Activated CD8-positive, alpha-beta T cell treated with anti-CD3 and anti-CD28 coated beads, Interleukin-2, amount 10 ng/mL, durations not matched to agents 7 days and 5 days (primary cell): ENCODE results near the gene PSEN1. TPM values are rescaled to one million over a fixed set of nuclear protein-coding genes. Genes with fewer than 3 reads are reported as not detected.

ENCODE experiments used
- ATAC-seq: fragments of 150-1000 bp; cut with Tn5 transposase; one replicate; pipeline ENCODE4 v1.10.0; 2021; ENCODE audit warnings: moderate library complexity
- CTCF ChIA-PET: fragments of 350-600 bp; sonication (Branson Sonifier 250); formaldehyde crosslinking; loops from one replicate; lab custom pipeline; 2021; ENCODE audit warnings: antibody characterized with exemption; lab: Charles Lee
- POLR2A ChIA-PET: fragments of 350-600 bp; sonication (Branson Sonifier 250); formaldehyde crosslinking; loops from one replicate; lab custom pipeline; 2021; ENCODE audit warnings: antibody characterized with exemption; lab: Charles Lee
- DNase-seq: peaks from one replicate; pipeline ENCODE4 v3.0.0-alpha.2; 2020
- H3K27ac Mint-ChIP-seq: one replicate; pipeline ENCODE4 v1.8.0; 2021; ENCODE audit warnings: mild to moderate bottlenecking, mixed read lengths
- H3K27me3 Mint-ChIP-seq: one replicate; pipeline ENCODE4 v1.8.0; 2021; ENCODE audit warnings: low read depth, mixed read lengths
- H3K36me3 Mint-ChIP-seq: one replicate; pipeline ENCODE4 v1.8.0; 2021; ENCODE audit warnings: low read depth, mixed read lengths
- H3K4me1 Mint-ChIP-seq: one replicate; pipeline ENCODE4 v1.8.0; 2021; ENCODE audit warnings: low read depth, mixed read lengths
- H3K4me3 Mint-ChIP-seq: one replicate; pipeline ENCODE4 v1.8.0; 2021; ENCODE audit warnings: mild to moderate bottlenecking, mixed read lengths
- H3K9me3 Mint-ChIP-seq: one replicate; pipeline ENCODE4 v1.8.0; 2022; ENCODE audit warnings: mixed read lengths; ENCODE audit not compliant: insufficient read depth
- total RNA-seq, 2 experiments: library from RNA; stranded (reverse); gene quantifications; one replicate each; pipeline ENCODE4 v1.2.3, GENCODE V29; 2021

The PSEN1 gene
- total RNA-seq, 2 experiments from 2014 or later: 33.0 to 33.7 TPM

GRCh38 chr14:73258845-73259611 is 122.7 kb downstream of the PSEN1 start:
- ATAC-seq: no peak
- Mint-ChIP-seq H3K36me3 (no peaks in the 10 kb centered on the region), H3K9me3 (no peaks in the 10 kb centered on the region), H3K4me3 (no peak overlapping the region), H3K27ac (no peak overlapping the region), H3K27me3 (no peaks in the 10 kb centered on the region), H3K4me1 (peaks cover 3% of the 10 kb centered on the region)
- CTCF ChIA-PET: no interaction called here
- DNase-seq: no peak
- POLR2A ChIA-PET: no interaction called here

DNA sequence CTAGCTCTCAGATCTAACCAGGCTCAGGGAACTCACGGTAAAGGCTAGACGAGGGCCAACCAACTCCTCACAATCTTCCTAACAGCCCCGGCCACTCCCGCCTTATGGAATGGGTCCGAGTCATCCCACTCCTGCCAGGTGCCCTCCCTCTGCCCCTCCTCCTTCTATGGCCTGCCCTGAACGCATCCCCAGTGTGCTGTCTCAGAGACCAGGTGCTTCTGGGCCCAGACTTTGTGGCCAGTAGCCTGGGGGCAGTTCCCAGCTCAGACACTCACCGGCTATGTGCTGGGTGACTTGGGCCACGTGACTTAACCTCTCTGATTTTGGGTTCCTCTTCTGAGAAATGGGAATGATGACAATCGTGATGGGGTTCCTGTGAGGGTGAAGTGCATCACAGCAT is 123.5 kb downstream of the PSEN1 start:
- no peak for DNase-seq
- ChIA-PET CTCF (no interaction called here), POLR2A (no interaction called here)
- Mint-ChIP-seq H3K27me3 (no peaks in the 10 kb centered on the region), H3K4me1 (peaks cover 3% of the 10 kb centered on the region), H3K9me3 (no peaks in the 10 kb centered on the region), H3K4me3 (no peak overlapping the region), H3K27ac (no peak overlapping the region), H3K36me3 (no peaks in the 10 kb centered on the region)
- ATAC-seq: no peak

- ATAC-seq (no peak), DNase-seq (no peak)
- ChIA-PET CTCF (no interaction called here), POLR2A (no interaction called here)
- Mint-ChIP-seq H3K27ac (no peak overlapping the region), H3K4me1 (no peaks in the 10 kb centered on the region), H3K4me3 (no peak overlapping the region), H3K9me3 (no peaks in the 10 kb centered on the region), H3K27me3 (no peaks in the 10 kb centered on the region), H3K36me3 (no peaks in the 10 kb centered on the region)
These were observed 124.3 kb downstream of the PSEN1 start for GRCh38 chr14:73260574-73260973.

- no peaks in the 10 kb centered on the region for H3K4me1 Mint-ChIP-seq
- CTCF ChIA-PET: no interaction called here
- ATAC-seq (no peak), DNase-seq (no peak)
- H3K9me3 Mint-ChIP-seq: no peaks in the 10 kb centered on the region
- H3K36me3 Mint-ChIP-seq: no peaks in the 10 kb centered on the region
- no peaks in the 10 kb centered on the region for H3K27me3 Mint-ChIP-seq
- POLR2A ChIA-PET: no interaction called here
- H3K4me3 Mint-ChIP-seq: no peak overlapping the region
- H3K27ac Mint-ChIP-seq: no peak overlapping the region
These were observed 124.8 kb downstream of the PSEN1 start for GRCh38 chr14:73261075-73261474.

DNA sequence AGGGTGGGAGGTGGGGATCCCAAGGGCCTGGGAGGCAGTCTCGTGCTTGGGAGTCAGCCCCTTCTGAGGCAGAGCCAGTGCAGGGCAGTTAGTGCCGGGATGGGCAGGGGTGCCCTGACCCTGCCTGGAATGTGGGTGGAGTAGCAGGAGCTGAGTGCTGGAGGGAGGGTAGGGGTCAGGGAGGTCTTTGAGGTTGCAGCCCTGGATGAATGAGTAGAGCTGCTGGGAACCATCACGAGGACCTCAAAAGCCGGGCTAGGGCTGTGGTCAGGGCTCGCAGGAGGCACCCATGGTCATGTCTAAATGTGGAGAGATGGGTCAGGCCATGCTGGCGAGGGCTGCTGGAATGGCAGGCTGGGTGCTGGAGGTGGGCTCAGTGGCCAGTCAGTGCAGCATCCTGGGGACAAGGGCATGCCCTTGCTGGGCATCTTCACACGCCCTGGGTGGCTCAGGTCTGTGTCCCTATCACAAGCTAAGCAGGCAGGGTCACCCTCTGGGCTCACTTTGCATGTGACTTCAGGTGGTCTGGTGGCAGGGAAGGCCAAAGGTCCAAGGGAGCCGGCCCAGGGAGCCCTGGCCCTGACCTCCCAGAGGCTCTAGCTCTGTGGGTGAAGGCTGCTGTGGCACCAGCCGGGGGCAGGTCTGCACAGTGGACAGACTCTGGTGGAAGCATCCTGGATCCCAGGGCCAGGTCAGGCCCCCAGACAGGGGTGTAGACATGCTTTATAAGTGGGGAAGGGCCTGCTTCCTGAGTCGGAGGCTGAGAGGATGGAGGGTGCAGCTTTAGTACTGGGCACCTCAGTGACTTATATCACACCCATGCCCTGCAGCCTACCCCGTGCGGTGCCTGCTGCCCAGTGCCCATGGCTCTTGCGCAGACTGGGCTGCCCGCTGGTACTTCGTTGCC is 125.5 kb downstream of the PSEN1 start:
- no peaks in the 10 kb centered on the region for H3K27me3 Mint-ChIP-seq
- ATAC-seq: no peak
- POLR2A ChIA-PET: no interaction called here
- no peaks in the 10 kb centered on the region for H3K36me3 Mint-ChIP-seq
- no peak for DNase-seq
- no peaks in the 10 kb centered on the region for H3K9me3 Mint-ChIP-seq
- H3K4me3 Mint-ChIP-seq: no peak overlapping the region
- H3K4me1 Mint-ChIP-seq: no peaks in the 10 kb centered on the region
- CTCF ChIA-PET: no interaction called here
- no peak overlapping the region for H3K27ac Mint-ChIP-seq

- Mint-ChIP-seq H3K27ac (no peak overlapping the region), H3K4me1 (no peaks in the 10 kb centered on the region), H3K4me3 (no peak overlapping the region), H3K27me3 (no peaks in the 10 kb centered on the region), H3K36me3 (no peaks in the 10 kb centered on the region), H3K9me3 (no peaks in the 10 kb centered on the region)
- no peak for DNase-seq
- no peak for ATAC-seq
- ChIA-PET CTCF (no interaction called here), POLR2A (no interaction called here)
These were observed 126.3 kb downstream of the PSEN1 start for GRCh38 chr14:73262427-73263183.

- Mint-ChIP-seq H3K27ac (no peak overlapping the region), H3K9me3 (no peaks in the 10 kb centered on the region), H3K27me3 (no peaks in the 10 kb centered on the region), H3K4me3 (no peak overlapping the region), H3K36me3 (no peaks in the 10 kb centered on the region), H3K4me1 (no peaks in the 10 kb centered on the region)
- POLR2A ChIA-PET: no interaction called here
- no peak for ATAC-seq
- CTCF ChIA-PET: no interaction called here
- no peak for DNase-seq
These were observed 127.3 kb downstream of the PSEN1 start for GRCh38 chr14:73263606-73264005.

GRCh38 chr14:73264080-73264884 is 128.0 kb downstream of the PSEN1 start:
- Mint-ChIP-seq H3K27ac (no peak overlapping the region), H3K4me3 (no peak overlapping the region), H3K9me3 (no peaks in the 10 kb centered on the region), H3K36me3 (no peaks in the 10 kb centered on the region), H3K4me1 (no peaks in the 10 kb centered on the region), H3K27me3 (peaks cover 2% of the 10 kb centered on the region)
- ATAC-seq (no peak), DNase-seq (no peak)
- POLR2A ChIA-PET: no interaction called here
- CTCF ChIA-PET: no interaction called here

DNA sequence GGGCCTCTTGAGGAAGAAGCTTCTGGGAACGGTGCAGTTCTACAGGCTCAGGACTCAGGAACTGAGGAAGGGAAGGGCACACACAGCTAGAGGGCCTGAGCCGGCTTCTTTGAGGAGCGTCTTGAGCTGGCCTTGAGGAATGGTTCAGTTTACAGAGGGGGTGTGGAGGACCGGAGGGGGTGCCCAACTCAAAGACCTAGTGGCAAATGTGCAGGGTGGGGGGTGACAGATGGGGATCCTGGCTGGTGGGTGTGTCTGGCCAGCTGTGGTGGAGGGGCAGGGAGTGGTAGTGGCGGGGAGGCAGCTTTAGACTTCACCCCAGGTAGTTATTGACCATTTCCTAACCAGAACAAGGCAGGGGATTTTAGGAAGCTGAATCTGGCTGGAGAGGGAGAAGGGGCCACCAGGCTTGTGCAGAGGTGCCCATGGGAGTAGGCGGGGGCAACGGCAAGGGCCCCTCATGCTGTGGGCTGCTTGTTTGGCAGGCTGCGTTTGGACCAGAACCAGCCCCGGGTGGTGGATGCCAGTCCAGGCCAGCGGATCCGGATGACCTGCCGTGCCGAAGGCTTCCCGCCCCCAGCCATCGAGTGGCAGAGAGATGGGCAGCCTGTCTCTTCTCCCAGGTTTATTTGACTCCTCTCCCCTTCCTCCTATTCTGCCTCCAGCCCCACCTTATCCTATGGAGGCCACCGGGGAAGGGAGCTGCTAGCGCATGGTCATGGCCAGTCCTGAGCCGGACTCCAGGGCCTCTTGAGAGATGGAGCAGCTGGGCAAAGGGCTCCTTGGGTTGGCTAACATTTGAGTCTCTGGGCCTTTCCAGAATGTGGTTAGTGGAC is 128.8 kb downstream of the PSEN1 start:
- Mint-ChIP-seq H3K27me3 (peaks cover 6% of the 10 kb centered on the region), H3K27ac (no peak overlapping the region), H3K4me3 (no peak overlapping the region), H3K9me3 (no peaks in the 10 kb centered on the region), H3K36me3 (no peaks in the 10 kb centered on the region), H3K4me1 (peaks cover 3% of the 10 kb centered on the region)
- DNase-seq: no peak
- POLR2A ChIA-PET: no interaction called here
- CTCF ChIA-PET: interaction anchor here (1.4 kb wide), 1 partner anchor 30 kb away, joined by 6 read pairs; no protein-coding TSS in a partner anchor
- ATAC-seq: no peak

GRCh38 chr14:73265721-73266046 is 129.4 kb downstream of the PSEN1 start:
- Mint-ChIP-seq H3K36me3 (no peaks in the 10 kb centered on the region), H3K27ac (no peak overlapping the region), H3K4me1 (peaks cover 9% of the 10 kb centered on the region), H3K4me3 (no peak overlapping the region), H3K9me3 (no peaks in the 10 kb centered on the region), H3K27me3 (peaks cover 11% of the 10 kb centered on the region)
- DNase-seq (no peak), ATAC-seq (no peak)
- ChIA-PET POLR2A (no interaction called here), CTCF (interaction anchor here (1.4 kb wide), 1 partner anchor 30 kb away, joined by 6 read pairs; no protein-coding TSS in a partner anchor)
